Midbrain (tissue), 1 donor: ENCODE data around the gene CD2AP.
A peak's percentile ranks its signal among the peaks of the same experiment; 100 is the strongest.
"Not testable (repeated sequence)": the region's sequence is repeated elsewhere in the genome, so short reads cannot be mapped to it uniquely, and the experiment has no call there.

ENCODE experiments used
- DNase-seq: peaks from one replicate; lab custom pipeline; 2025; lab: John Stamatoyannopoulos, UW

CD2AP gene

GRCh38 chr6:47457370-47457769 lies 20.2 kb upstream of the CD2AP start:
- DNase-seq = no peak

GRCh38 chr6:47464052-47464451 lies 13.5 kb upstream of the CD2AP start:
- no peak for DNase-seq

- no peak for DNase-seq
Observed at GRCh38 chr6:47465117-47465516, 12.5 kb upstream of the CD2AP start.

GRCh38 chr6:47471911-47472310 lies 5.7 kb upstream of the CD2AP start:
- no peak for DNase-seq

GRCh38 chr6:47473791-47474346 lies 3.7 kb upstream of the CD2AP start:
- DNase-seq = no peak

- no peak for DNase-seq
Observed at GRCh38 chr6:47475319-47475816, 2.2 kb upstream of the CD2AP start.

GRCh38 chr6:47476781-47477496 lies 650 bp upstream of the CD2AP start:
- DNase-seq = peak; percentile 51

GRCh38 chr6:47478233-47479139 lies 897 bp downstream of the CD2AP start:
- no peak for DNase-seq

GRCh38 chr6:47479140-47479508 lies 1.5 kb downstream of the CD2AP start:
- no peak for DNase-seq

GRCh38 chr6:47479874-47480273 lies 2.3 kb downstream of the CD2AP start:
- no peak for DNase-seq

GRCh38 chr6:47481213-47481612 lies 3.6 kb downstream of the CD2AP start:
- DNase-seq = not testable (repeated sequence)

- DNase-seq = no peak
Observed at GRCh38 chr6:47481806-47482205, 4.2 kb downstream of the CD2AP start.

GRCh38 chr6:47483516-47483852 lies 5.9 kb downstream of the CD2AP start:
- no peak for DNase-seq

- no peak for DNase-seq
Observed at GRCh38 chr6:47483853-47484546, 6.4 kb downstream of the CD2AP start.

GRCh38 chr6:47484616-47485015 lies 7.0 kb downstream of the CD2AP start:
- no peak for DNase-seq

GRCh38 chr6:47485083-47485482 lies 7.5 kb downstream of the CD2AP start:
- no peak for DNase-seq

GRCh38 chr6:47485491-47486135 lies 8.0 kb downstream of the CD2AP start:
- DNase-seq = no peak

- DNase-seq = no peak
Observed at GRCh38 chr6:47489995-47490394, 12.4 kb downstream of the CD2AP start.

GRCh38 chr6:47490676-47491075 lies 13.1 kb downstream of the CD2AP start:
- DNase-seq = no peak

GRCh38 chr6:47492355-47492754 lies 14.8 kb downstream of the CD2AP start:
- no peak for DNase-seq

GRCh38 chr6:47495207-47495606 lies 17.6 kb downstream of the CD2AP start:
- DNase-seq = no peak
